Measurements from ENCODE around the gene CPN2.

CPN2 gene

DNA sequence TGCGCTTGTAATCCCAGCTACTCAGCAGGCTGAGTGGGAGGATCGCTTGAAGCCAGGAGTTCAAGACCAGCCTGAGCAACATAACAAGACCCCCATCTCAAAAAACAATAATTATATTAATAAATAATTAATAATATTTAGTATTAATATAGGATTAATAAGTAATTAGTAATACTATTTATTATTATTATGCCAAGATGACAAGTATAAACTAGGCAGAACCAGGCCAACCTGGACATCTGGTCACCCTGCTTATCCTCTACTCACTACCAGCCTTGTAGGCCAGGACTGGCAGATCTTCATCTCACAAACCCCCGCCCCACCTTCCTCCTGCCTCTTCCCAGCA is 429 bp downstream of the CPN2 start:
- DNase-seq: no peak

DNA sequence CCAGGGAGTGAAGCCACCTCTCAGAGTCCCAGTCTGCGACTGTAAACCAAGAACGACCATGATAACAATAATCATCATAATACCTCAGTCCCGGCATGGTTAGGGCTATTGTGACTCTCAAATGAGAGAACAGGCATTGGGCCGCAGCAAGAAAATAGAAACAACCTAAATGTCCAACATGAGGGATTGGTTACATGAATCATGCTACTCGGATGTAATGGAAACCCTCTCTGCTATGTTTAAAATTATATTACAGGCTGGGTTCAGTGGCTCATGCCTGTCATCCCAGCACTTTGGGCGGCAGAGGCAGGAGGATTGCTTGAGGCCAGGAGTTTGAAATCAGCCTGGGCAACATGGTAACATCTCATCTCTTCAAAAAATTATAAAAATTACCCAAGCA is 2.8 kb downstream of the CPN2 start:
- no peak for DNase-seq

GRCh38 chr3:194346621-194347020 is 4.5 kb downstream of the CPN2 start:
- no peak for DNase-seq

GRCh38 chr3:194346035-194346434 is 5.1 kb downstream of the CPN2 start:
- no peak for DNase-seq

DNA sequence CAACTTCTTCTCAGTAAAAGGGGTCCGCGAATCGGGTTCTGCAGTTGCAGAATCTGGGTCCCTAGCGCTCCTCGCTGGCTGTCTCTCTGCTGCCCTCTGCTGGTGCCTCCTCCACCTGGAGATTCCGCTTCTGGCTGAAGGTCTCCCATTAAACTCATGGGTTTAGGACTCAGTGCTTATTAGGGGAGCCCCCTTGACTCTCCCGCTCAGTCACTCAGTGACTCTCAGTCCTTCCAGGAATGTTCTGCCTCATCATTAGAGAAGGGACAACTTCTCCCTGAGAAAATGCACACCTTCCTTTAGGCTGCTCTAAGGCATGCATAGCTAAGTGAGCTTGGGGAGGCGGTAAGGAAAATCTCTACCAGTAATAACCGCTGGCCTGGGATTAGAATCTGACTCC is 7.1 kb downstream of the CPN2 start:
- DNase-seq: peak; percentile 16

- DNase-seq: no peak
Observed at GRCh38 chr3:194343561-194343893, 7.6 kb downstream of the CPN2 start.

DNA sequence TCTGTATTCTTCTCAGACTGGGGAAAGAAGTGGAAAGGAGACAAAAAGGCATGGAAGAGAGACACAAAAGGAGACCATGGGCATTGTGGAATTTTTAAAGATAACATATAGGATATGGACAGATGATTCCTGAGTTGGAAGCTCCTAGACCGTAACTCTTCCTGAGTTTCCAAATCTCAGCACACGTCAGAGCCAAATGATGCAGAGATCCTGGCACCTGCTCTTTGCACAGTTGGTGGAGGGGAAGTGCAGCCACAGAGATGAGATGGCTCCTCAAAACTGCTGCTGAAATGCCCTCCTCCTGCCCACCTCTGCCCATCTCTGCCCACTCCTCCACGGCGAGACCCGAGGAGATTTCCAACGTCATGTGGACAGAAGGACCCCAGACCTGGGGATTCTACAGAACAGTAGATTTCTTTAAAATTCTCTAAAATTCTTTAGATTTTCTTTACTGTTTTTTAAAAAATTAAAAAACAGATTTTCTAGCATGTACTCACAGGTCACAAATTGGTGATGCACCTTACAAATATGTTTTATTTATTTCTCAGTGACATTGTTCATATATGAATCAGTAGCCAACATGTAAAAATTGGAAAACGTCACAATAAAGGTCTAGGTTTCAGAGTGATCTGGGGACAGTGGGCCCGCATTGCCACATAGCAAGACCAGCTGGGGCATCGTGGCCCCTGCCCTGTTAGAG is 8.1 kb downstream of the CPN2 start:
- no peak for DNase-seq

DNA sequence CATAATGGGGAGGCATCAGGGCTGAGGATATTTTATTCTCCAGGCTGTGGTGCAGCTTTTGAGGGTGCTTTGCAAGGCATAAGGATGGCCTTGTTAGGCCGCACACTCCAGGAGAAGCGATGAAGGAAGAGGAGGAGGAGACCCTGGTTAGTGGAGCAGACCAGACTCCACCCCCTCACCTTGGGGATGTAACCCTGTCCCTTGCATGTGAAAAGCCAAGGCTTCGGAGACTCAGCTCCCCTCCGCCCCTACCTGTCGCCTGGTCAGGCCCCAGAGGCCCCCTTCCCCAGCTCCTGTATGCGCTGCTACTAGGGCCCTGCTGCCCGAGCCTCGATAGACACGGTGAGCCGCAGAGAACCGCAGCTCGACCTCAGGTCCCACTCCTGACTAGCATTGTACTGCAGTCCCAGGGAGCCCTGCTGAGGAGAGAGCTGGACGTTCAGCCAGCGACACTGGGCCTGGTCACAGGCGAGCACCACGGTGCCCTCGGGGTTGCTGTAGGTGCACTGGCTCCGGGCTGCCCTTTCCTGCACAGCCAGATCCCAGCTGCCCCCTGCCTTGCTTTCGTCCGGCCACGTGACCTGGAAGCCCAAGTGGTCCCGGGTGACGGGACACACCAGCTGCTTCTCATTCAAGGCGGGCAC is 10.2 kb downstream of the CPN2 start:
- DNase-seq: no peak

DNA sequence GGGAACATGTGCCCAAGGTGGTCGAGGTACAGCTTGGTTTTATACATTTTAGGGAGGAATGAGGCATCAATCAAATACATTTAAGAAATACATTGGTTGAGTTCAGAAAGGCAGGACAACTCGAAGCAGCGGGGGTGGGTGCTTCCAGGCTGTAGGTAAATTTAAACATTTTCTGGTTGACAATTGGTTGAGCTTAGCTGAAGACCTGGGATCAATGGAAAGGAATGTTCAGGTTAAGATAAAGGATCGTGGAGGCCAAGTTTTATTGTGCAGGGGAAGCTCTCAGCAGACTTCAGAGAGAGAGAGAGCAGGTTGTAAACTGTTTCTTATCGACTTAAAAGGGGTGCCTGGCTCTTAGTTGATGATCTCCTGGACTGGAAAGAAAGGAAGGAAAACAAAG is 11.3 kb downstream of the CPN2 start:
- no peak for DNase-seq

DNA sequence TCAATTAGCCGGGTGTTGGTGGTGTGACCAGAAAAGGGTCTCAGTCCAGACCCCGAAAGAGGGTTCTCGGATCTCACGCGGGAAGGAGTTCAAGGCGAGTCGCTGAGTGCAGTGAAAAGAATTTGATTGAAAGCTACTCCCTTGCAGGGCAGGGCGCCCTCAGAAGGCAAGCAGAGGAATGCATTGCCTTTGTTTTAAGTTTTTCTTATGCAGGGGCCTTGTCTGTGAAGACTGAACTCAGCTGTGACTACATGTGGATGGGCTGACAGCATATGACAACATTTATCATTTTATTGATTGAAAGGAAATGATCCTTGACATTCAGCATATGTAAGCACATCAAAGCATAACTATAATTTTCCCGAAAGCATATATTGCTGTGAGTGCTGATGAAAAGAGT is 11.8 kb downstream of the CPN2 start:
- DNase-seq: no peak

- no peak for DNase-seq
Observed at GRCh38 chr3:194337965-194338753, 13.0 kb downstream of the CPN2 start.

- no peak for DNase-seq
Observed at GRCh38 chr3:194336601-194337355, 14.3 kb downstream of the CPN2 start.

DNA sequence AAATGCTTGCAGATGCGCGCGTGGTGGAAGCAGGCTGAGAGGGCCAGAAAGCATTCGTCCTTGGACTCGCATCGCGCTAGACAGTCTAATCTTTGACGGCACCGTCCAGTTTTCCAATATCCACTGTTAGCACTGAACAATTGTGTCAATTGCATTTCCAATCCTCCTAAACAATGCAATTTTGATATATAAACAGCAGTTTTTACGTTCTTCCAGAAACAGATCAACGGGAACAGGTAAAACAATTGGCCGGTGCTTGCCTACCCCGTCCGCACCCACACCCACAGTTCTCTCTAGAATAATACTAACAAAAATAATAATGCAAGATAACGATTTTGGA is 17.2 kb downstream of the CPN2 start:
- no peak for DNase-seq

GRCh38 chr3:194333212-194333980 is 17.7 kb downstream of the CPN2 start:
- DNase-seq: no peak

GRCh38 chr3:194332858-194333211 is 18.3 kb downstream of the CPN2 start:
- no peak for DNase-seq

GRCh38 chr3:194330579-194330978 is 20.5 kb downstream of the CPN2 start:
- no peak for DNase-seq

DNA sequence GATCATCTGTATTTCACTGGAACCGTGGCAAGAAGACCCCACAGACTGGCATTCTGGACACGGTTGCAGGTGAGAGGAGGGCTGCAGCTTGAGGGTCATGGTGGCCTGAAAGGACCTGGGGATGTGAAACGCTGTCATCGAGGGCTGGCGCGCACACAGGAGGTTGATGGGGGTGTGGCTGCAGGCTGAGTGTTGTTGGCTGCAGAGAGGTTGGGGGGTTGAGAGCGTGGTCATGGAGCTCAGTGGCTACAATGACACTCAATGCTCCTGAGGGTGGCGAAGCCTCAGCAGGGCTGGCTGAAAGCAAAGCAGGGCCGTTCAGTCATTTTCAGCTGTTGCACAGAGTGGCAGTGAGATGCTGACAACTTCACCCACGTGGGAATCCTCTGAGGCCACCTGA is 21.0 kb downstream of the CPN2 start:
- DNase-seq: no peak

DNA sequence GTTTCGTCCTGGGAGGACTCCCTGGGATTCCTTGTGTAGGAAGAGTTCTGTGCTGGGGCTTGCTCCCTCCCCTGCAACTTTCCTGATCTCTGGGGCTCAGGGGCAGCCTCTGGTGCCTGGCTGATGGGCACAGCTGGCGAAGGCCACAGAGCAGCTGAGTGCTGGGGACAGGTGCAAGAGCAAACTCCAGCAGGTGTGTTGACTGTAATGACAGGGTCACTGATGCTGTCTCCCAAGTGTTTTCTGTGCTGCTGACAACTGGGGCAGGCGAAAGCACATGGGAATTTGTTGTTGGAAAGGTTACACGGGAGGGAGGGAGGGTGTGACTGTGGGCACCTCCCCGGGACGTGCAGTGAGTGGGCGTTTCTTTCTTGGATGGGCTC is 21.6 kb downstream of the CPN2 start:
- no peak for DNase-seq

DNA sequence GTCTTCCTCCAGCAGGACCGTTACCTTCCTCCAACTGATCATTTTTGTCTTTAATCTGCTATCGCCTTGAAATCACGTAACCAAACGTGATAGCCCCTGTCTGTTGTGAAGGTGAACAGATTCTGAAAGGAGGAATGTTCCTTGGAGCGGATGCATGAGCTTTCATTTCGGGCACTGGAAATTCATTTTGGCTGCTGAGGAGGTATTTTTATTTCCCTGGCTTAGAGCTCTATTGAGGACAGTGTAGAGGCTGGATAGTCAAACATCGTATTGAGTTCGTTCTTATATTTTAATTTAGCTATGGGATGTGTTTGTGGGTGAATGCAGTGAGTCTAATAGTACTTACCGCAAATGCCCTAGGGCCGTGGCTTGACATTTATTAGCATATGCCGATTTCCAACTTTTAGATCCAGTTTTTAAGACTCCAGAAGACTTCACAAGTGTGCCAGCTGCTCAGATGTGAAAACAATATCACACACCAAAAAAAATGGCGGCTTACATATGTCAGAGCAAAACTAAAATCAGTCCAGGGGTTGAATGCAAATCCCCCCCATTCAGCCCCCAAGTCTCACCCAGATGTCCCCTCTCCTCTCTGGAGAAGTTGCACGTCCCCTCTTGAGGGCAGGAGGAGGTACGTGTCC is 22.1 kb downstream of the CPN2 start:
- DNase-seq: no peak

DNA sequence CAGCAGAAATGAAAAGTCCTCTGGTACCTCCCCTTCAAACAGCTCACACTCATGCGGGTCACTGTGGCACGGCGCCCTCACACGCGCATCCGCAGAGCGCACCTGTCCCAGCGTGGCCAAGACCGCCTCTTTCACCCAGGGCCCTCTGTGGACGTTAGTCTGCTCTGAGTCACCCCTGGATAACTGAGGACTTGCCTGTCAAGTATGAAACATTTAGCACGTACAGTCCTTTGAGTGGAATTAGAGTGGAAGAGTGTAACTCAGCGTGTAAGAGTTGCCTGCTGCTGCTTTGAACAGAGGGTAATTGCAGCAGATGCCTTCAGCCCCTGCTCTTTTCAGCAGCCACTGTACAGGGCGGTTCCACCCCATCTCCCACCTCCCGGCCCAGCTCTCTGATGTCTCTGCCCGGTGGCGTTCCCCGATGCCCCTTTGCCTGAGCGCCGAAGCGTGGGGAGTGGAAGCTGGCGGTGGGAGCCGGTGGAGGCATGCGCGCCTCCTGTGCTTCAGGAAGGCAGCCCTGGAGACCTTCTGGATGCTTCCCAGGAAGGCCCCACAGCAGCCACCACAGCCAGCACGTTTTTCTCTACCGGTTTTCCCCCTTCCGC is 23.0 kb downstream of the CPN2 start:
- DNase-seq: no peak

GRCh38 chr3:194327218-194328052 is 23.7 kb downstream of the CPN2 start:
- no peak for DNase-seq

DNA sequence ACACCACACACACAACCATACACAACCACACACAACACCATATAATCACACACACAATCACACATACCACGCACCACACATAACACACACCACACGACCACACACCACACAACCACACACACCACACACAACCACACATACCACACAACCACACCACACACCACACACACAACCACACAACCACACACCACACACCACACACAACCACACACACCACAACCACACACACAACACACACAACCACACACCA is 24.2 kb downstream of the CPN2 start:
- DNase-seq: no peak

Data from GDM1 (cell line).